IPS-18a (cell line): Measurements from ENCODE around the gene PCBP4.
"Not testable (repeated sequence)": the region's sequence is repeated elsewhere in the genome, so short reads cannot be mapped to it uniquely, and the experiment has no call there.

Source experiments
- H3K27ac ChIP-seq: one replicate; pipeline ENCODE4 v1.5.1; 2013; ENCODE audit warnings: low read length
- H3K27me3 ChIP-seq: one replicate; pipeline ENCODE4 v1.6.1; 2013; ENCODE audit warnings: mild to moderate bottlenecking, low read length; ENCODE audit not compliant: control insufficient read depth, insufficient read depth
- H3K36me3 ChIP-seq: one replicate; pipeline ENCODE4 v1.6.1; 2013; ENCODE audit warnings: low read depth, low read length; ENCODE audit not compliant: control insufficient read depth
- H3K4me1 ChIP-seq: one replicate; pipeline ENCODE4 v1.6.1; 2013; ENCODE audit warnings: low read depth, low read length; ENCODE audit not compliant: control insufficient read depth
- H3K4me3 ChIP-seq: one replicate; pipeline ENCODE4 v1.5.1; 2013; ENCODE audit warnings: low read length
- H3K9ac ChIP-seq: one replicate; pipeline ENCODE4 v1.6.1; 2013; ENCODE audit warnings: mild to moderate bottlenecking, low read length, moderate library complexity
- H3K9me3 ChIP-seq: one replicate; pipeline ENCODE4 v1.6.1; 2013; ENCODE audit warnings: low read depth, low read length; ENCODE audit not compliant: control insufficient read depth

The PCBP4 gene

DNA sequence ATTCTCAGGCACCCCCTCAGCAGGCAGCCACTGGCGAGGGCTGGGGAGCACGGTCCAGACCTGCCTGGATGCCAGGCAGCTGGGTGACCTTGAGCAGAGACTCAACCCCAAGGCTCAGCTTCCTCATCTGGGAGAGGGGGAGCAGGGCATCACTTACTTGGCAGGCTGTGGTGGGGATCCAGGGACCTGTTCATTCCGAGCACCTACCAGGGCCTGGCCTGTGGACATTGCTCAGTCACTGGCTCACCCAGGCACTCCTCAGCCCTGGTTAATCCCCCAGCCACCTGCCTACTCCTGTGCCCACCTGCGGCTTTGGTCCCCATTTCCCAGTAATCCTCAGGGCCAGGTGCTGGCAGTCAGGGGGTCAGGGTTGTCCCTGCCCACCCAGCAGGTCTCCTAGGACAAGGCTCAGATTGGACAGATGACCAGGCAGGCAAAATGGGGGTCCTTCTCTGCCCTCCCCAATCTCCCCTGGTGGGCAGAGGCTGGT, 37.7 kb upstream of the PCBP4 start:
- no peaks in the 10 kb centered on the region for H3K27me3 ChIP-seq
- H3K36me3 ChIP-seq, result no peaks in the 10 kb centered on the region
- H3K9me3 ChIP-seq, result no peaks in the 10 kb centered on the region
- peaks cover 50% of the 10 kb centered on the region for H3K4me1 ChIP-seq
- H3K9ac ChIP-seq, result peak overlapping the region; percentile 9
- H3K27ac ChIP-seq, result peak overlapping the region; percentile 1
- H3K4me3 ChIP-seq, result peak overlapping the region; percentile 38

DNA sequence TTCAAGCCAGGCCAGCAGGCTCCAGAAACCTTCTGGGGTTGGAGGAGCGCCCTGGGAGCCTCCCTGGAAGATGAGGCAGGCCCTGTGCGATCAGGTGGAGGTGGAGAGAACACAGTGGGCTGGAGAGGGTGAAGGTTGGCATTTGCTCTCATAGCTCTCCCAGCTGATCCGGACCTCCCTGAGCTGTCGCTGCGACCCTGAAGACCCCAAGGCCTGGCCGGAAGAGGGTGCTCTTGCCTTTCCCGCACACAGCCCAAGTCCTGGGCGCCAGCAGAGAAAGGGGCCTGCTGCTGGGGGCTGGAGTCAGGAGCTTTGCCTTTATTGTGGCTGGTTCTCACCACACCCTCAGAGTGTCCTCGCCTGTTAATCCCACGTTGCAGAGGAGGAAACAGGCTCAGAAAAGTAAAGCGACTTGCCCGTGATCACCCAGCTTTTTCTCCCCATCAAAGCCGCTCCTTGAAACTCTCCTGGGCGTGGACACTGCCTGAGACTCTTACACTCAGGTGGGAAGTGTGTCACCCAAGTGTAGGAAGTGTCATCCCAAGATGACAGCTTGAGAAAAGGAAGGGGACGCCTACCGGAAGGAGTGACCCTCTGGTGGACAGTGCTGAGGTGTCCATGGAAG, 37.0 kb upstream of the PCBP4 start:
- Histone ChIP-seq H3K36me3 (no peaks in the 10 kb centered on the region), H3K27ac (no peak overlapping the region), H3K4me1 (peaks cover 50% of the 10 kb centered on the region), H3K9me3 (no peaks in the 10 kb centered on the region), H3K27me3 (no peaks in the 10 kb centered on the region), H3K9ac (no peak overlapping the region), H3K4me3 (no peak overlapping the region)

DNA sequence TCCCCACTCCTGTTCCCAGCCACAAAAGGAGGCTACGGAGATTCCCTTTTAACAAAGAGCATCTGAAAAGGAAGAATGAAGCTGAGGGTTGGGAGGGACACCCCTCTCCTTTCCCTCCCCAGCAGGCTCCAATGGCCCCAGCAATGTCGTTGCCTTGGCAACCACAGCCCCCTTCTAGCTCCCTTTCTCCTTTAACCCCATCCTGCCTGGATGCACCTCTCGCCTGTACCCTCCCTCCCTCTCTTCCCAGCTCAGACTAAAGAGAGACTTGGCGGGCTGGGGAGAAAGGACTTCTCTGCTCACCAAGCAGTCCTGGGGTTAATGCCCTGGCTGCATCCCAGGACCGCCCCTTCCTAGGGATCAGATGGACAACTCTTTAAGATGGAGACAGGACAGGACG, 35.5 kb upstream of the PCBP4 start:
- Histone ChIP-seq H3K9me3 (no peaks in the 10 kb centered on the region), H3K9ac (no peak overlapping the region), H3K4me1 (peaks cover 52% of the 10 kb centered on the region), H3K36me3 (no peaks in the 10 kb centered on the region), H3K4me3 (peak overlapping the region; percentile 16), H3K27ac (no peak overlapping the region), H3K27me3 (no peaks in the 10 kb centered on the region)

DNA sequence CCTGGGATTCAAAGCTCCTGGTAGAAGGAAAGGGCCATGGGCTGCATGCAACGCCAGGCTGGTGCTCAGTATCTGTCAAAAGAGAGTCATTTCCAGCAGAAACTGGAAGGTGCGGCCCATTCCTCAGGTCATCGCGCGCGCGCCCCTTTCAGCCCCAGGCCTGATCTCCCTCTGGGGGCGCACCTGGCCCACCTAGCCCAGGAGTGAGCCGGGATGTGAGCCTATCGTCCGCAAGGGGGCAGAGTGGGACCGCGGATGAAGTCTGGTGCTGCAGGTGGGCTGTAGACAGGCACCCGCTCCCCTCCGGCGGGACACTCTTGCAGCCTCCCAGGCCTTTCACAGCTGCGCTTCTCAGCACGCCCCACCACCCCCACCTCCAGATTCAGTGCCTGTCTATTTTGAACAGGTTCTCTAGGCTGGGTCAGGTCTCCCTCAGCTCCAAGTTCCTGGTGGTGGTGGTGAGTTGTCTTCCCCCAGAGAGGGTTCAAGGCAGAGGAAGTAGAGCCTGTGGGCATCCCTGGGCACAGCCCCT, 34.3 kb upstream of the PCBP4 start:
- no peaks in the 10 kb centered on the region for H3K36me3 ChIP-seq
- H3K4me1 ChIP-seq, result peaks cover 44% of the 10 kb centered on the region
- H3K9me3 ChIP-seq, result no peaks in the 10 kb centered on the region
- H3K9ac ChIP-seq, result no peak overlapping the region
- H3K4me3 ChIP-seq, result no peak overlapping the region
- H3K27ac ChIP-seq, result no peak overlapping the region
- no peaks in the 10 kb centered on the region for H3K27me3 ChIP-seq

DNA sequence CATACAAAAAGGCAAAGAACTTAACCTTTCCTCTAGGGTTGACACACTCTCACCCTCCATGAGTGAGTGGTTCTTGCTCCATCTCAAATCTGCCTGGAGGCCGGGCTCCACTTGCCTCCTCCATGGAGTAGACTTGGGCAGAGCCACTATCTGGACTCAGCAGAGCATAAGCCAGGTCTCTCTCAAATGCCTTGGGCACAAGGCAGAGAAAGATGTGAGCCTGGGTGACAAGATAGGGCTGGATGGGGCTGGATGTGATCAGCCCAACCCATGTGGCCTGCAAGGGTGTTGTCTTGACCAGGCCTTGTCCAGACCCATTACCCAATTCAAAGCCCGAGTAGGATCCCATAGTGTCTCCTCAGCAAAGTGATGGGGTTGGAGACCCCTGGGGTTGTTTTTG, 32.6 kb upstream of the PCBP4 start:
- Histone ChIP-seq H3K4me3 (no peak overlapping the region), H3K9me3 (no peaks in the 10 kb centered on the region), H3K4me1 (peaks cover 31% of the 10 kb centered on the region), H3K9ac (no peak overlapping the region), H3K27me3 (no peaks in the 10 kb centered on the region), H3K36me3 (peaks cover 3% of the 10 kb centered on the region), H3K27ac (no peak overlapping the region)

DNA sequence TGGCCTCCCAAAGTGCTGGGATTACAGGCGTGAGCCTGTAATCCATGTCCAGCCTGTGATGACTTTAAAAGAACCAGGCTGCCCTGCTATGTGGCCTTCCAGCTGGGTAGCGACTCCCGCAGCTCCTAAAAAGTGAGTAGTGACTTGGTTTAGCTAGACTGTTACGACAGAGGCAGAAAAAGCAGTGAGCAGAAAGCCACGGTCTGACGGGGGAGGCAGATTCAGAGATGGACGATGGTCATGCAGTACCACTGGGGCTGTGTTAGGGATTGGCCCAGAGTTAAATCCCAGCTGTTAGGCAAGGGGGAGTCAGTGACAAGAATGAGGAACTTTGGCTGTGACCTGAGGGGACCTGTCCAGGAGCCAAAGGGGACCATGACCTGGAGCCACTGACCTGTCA, 31.5 kb upstream of the PCBP4 start:
- peaks cover 14% of the 10 kb centered on the region for H3K36me3 ChIP-seq
- peaks cover 24% of the 10 kb centered on the region for H3K4me1 ChIP-seq
- H3K9me3 ChIP-seq, result no peaks in the 10 kb centered on the region
- H3K27me3 ChIP-seq, result no peaks in the 10 kb centered on the region
- H3K4me3 ChIP-seq, result no peak overlapping the region
- H3K27ac ChIP-seq, result no peak overlapping the region
- no peak overlapping the region for H3K9ac ChIP-seq

DNA sequence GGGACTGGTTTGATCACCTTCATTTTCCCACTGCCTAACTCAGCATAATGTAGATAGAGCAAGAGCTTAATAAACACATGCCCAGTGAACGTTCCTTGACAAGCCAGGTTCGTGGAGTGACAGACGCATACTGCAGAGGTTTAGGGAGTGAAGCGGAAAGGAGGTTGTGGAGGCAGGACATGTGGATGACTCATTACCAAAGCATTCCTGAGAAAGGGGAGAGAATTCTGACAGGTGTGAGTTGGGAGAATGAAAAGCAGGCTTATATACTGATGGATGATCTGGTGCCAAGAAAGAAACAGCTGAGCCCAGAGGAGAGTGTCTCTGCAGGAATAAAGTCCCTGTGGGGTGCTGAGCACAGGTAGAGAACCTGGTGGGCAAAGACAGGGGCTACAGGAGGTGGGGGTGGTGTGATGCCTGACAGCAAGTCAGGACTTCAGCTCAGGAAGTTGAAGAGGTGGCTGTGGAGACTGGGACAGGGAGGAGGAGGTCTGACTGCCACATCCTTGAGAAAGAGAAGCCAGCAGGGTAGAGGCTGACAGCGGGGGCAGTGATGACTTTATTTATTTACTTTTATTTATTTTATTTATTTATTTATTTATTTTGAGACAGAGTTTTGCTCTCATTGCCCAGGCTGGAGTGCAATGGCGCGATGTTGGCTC, 30.8 kb upstream of the PCBP4 start:
- H3K9me3 ChIP-seq, result no peaks in the 10 kb centered on the region
- H3K27ac ChIP-seq, result no peak overlapping the region

DNA sequence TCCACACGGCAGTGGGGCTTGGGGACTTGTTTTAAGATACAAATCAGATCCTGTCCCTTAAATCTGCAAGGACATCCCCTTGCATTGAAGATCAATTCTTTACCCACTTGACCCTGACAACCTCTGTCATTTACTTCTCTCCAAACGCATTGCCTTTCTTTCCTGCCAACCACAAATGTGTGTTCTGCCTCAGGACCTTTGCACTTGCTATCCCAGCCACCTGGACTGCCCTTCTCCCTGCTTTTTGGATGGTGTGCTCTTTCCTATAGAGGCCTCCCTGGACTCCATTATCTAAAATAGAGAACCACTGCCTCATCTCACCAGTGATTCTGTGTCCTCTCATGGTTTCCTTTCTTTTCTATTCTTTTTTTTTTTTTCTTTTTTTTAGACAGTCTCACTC, 29.9 kb upstream of the PCBP4 start:
- no peak overlapping the region for H3K9ac ChIP-seq
- H3K4me1 ChIP-seq, result peaks cover 12% of the 10 kb centered on the region
- no peak overlapping the region for H3K4me3 ChIP-seq
- peaks cover 29% of the 10 kb centered on the region for H3K36me3 ChIP-seq
- H3K27me3 ChIP-seq, result no peaks in the 10 kb centered on the region
- no peaks in the 10 kb centered on the region for H3K9me3 ChIP-seq
- no peak overlapping the region for H3K27ac ChIP-seq

More for the DNA sequence above, 30.8 kb upstream of the PCBP4 start:
- no peak overlapping the region for H3K9ac ChIP-seq
- peaks cover 18% of the 10 kb centered on the region for H3K4me1 ChIP-seq
- no peak overlapping the region for H3K4me3 ChIP-seq
- peaks cover 21% of the 10 kb centered on the region for H3K36me3 ChIP-seq
- H3K27me3 ChIP-seq, result no peaks in the 10 kb centered on the region

DNA sequence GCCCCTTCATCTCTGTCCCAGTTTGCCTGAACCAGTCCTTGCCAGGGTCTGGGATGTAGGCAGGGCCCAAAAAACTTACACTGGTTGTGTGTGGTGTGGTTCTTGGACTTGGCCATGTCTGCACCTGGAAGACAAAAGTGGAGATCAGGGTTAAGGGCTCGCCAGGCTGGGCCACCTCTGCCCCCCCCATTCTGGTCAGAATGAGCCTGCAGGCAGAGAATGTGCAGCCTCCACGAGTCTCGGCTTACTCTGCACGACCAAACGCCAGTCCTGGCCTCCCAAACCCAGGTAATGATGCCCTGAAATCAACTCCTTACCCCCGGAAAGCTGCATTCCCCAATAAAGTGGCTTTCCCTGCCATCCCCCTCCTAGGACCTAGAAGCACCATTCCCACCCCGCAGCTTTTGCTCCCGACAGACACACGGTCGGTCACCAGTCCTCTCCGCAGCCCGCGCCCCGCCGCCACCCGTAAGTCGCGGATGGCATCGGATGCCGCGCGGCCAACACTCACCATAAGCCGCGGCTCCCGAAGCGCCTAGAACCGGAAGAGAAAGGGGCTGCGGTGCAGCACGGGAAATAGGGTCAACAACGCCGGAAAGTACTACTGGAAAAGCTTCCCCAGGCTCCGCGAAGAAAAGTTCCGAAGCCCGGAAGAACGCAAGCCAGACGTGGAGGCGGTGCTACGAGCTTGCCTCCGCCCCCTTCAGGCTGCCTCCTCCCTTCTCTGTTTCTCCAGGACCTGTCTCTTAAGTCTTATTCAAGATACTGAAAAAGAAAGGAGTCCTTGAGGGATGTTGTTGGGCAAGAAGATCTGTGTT, 28.3 kb upstream of the PCBP4 start, which contains the start of gene RPL29:
RPL29 (minus strand) TSS at position 550 of the 818 bp plus-strand sequence; CDS start at position 116, 434 bp downstream.
- Histone ChIP-seq H3K4me3 (peak within 1 kb of the TSS; percentile 88), H3K27ac (peak within 1 kb of the TSS; percentile 96), H3K36me3 (peaks cover 37% of the 10 kb centered on the region), H3K4me1 (peaks cover 8% of the 10 kb centered on the region), H3K9me3 (no peaks in the 10 kb centered on the region), H3K9ac (peak within 1 kb of the TSS; percentile 94), H3K27me3 (no peaks in the 10 kb centered on the region)

DNA sequence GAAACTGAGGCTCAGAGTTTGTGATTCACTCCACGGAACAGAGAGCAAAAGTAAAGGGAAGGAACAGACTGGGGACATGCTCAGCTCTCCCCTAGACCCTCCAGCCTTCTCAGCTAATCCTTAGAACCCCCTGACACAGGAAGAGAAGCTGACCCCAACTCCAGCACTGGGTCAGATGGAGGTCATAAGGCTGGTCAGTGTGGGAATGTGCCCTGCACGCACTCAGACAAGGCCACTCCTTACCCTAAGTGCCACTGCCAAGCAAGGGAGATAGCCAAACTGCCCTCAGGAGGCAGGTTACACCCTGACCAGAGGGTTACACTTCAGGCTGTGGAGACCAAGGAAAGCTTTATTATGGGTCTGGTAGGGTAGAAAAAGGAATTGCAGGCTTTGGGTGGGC, 27.3 kb upstream of the PCBP4 start:
- Histone ChIP-seq H3K9me3 (no peaks in the 10 kb centered on the region), H3K27ac (no peak overlapping the region), H3K9ac (peak overlapping the region; percentile 94), H3K27me3 (no peaks in the 10 kb centered on the region), H3K4me1 (peaks cover 8% of the 10 kb centered on the region), H3K4me3 (peak overlapping the region; percentile 88), H3K36me3 (peaks cover 37% of the 10 kb centered on the region)

DNA sequence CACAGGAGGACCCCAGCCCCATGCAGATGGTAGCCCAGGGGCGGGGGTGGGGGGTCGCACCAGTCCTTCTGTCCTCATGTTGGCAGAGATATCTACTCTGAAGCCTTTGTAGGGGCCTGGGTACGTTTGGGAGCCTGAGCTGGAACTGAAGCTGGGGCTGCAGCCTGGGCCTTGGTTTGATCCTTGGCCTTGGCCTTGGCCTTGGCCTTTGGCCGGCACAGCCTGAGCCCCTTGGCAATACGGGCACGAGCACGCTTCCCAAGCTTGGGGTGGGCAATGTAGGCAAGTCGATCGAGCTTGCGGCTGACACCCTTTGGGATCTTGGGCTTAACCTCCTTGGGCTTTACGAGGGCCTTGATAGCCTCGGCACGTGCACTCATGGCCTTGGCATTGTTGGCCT, 26.4 kb upstream of the PCBP4 start:
- not testable (repeated sequence) for H3K4me3 ChIP-seq, H3K27me3 ChIP-seq, H3K27ac ChIP-seq, H3K9me3 ChIP-seq, H3K9ac ChIP-seq, H3K4me1 ChIP-seq
- H3K36me3 ChIP-seq, result peaks cover 37% of the 10 kb centered on the region
